ENCODE measurements around the gene MTCL1. TPM values are rescaled to one million over a fixed set of nuclear protein-coding genes. Genes with fewer than 3 reads are reported as not detected.

MTCL1 gene
- polyA plus RNA-seq, 3 donors: not detected

DNA sequence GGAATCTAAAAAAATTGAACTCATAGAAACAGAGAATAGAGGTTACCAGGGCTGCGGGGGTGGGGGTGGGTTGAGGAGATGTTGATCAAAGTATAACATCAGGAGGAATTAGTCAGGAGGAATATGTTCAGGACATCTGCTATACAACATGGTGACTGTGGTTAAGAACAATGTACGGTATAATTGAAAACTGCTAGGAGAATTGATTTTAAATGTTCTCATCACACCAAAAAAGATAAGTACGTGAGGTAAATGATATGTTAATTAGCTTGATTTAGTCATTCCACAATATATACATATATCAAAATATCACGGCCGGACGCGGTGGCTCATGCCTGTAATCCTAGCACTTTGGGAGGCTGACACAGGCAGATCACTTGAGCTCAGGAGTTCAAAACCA, 140.2 kb downstream of the MTCL1 start:
- no peaks in the 10 kb centered on the region for H3K36me3 Mint-ChIP-seq
- H3K27ac Mint-ChIP-seq: no peak overlapping the region
- no peak for DNase-seq
- 91% methylated on average over 1 of the region's 7 CpGs for WGBS (ENCODE audit: insufficient coverage)
- Histone ChIP-seq H3K9me3 (replicated peaks in 1 of 2; ENCODE audit: control insufficient read depth in 1 of 2, insufficient read depth in 1 of 2, low read length in 2 of 2) (no peaks in the 10 kb centered on the region), H3K27ac (ENCODE audit: low read depth in 1 of 2, low read length in 2 of 2) (no peak overlapping the region), H3K4me1 (ENCODE audit: control insufficient read depth in 1 of 2, insufficient read depth in 2 of 2, low read length in 2 of 2) (no peaks in the 10 kb centered on the region), H3K4me3 (replicated peaks in 1 of 3; ENCODE audit: low read depth in 2 of 3, low read length in 3 of 3) (no peak overlapping the region), H3K4me2 (replicated peaks; ENCODE audit: extremely low read depth, low read length, poor library complexity, severe bottlenecking) (no peak overlapping the region), H3K27me3 (ENCODE audit: control insufficient read depth in 2 of 2, insufficient read depth in 2 of 2, low read length in 2 of 2) (no peaks in the 10 kb centered on the region), H2AFZ (ENCODE audit: insufficient read depth, low read depth, low read length, poor library complexity, severe bottlenecking) (no peak overlapping the region), H3K9ac (ENCODE audit: insufficient read depth, low read length, poor library complexity, severe bottlenecking) (no peak overlapping the region), H3K79me2 (ENCODE audit: insufficient read depth, low read length) (no peaks in the 10 kb centered on the region), H3K36me3 (replicated peaks in 1 of 2; ENCODE audit: control insufficient read depth in 1 of 2, insufficient read depth in 2 of 2, low read length in 2 of 2) (no peaks in the 10 kb centered on the region), H4K20me1 (ENCODE audit: insufficient read depth, low read length) (no peaks in the 10 kb centered on the region)
- H3K4me1 Mint-ChIP-seq: no peaks in the 10 kb centered on the region
- peaks cover 0 to 2% (median 2%) of the 10 kb centered on the region in 3 donors for H3K27me3 Mint-ChIP-seq (ENCODE audit: low read depth in 3 of 3)
- intact Hi-C loops (cut with micrococcal nuclease): no loop called here
- peaks cover 2 to 8% (median 3%) of the 10 kb centered on the region in 7 donors for H3K9me3 Mint-ChIP-seq
- TF ChIP-seq, protein P1, sequence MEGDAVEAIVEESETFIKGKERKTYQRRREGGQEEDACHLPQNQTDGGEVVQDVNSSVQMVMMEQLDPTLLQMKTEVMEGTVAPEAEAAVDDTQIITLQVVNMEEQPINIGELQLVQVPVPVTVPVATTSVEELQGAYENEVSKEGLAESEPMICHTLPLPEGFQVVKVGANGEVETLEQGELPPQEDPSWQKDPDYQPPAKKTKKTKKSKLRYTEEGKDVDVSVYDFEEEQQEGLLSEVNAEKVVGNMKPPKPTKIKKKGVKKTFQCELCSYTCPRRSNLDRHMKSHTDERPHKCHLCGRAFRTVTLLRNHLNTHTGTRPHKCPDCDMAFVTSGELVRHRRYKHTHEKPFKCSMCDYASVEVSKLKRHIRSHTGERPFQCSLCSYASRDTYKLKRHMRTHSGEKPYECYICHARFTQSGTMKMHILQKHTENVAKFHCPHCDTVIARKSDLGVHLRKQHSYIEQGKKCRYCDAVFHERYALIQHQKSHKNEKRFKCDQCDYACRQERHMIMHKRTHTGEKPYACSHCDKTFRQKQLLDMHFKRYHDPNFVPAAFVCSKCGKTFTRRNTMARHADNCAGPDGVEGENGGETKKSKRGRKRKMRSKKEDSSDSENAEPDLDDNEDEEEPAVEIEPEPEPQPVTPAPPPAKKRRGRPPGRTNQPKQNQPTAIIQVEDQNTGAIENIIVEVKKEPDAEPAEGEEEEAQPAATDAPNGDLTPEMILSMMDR (IDR thresholded peaks at IDR 0.05): no peak
- H3K4me3 Mint-ChIP-seq: no peak overlapping the region

DNA sequence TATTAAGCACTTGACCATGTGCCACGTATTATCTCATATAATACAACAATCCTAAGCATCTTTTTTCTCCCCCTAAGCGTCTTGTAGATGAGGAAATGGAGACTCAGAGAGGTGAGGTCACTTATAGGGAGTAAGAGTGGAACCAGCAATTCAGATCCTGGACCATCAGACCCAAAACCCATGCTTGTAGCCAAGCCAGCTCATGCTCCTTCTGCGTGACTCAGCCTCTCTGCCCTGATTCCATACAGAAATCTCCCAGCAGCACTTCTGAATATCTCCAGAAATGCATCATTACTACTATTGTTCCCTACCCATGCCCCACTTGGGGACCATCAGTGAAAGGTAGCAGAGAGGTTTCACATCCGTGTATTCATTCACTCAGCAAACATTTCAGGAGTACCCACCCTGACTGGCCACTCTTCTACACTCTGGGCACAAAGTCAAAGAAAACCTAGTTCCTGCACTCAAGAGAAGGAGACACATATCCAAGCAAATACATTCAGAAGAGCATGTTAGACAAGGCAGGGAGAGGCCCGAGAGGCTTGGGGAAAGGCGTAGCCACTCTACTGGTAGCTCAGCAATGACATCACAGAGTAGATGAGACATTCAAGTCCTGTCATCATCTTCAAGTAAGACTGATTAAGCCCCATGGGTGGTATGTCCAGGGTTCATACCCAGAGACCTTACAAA, 141.9 kb downstream of the MTCL1 start:
- no peaks in the 10 kb centered on the region for H3K4me1 Mint-ChIP-seq
- H3K9me3 Mint-ChIP-seq: peaks cover 0 to 8% (median 4%) of the 10 kb centered on the region in 7 donors
- Histone ChIP-seq H3K4me3 (replicated peaks in 1 of 3; ENCODE audit: low read depth in 2 of 3, low read length in 3 of 3) (no peak overlapping the region), H3K36me3 (replicated peaks in 1 of 2; ENCODE audit: control insufficient read depth in 1 of 2, insufficient read depth in 2 of 2, low read length in 2 of 2) (no peaks in the 10 kb centered on the region), H2AFZ (ENCODE audit: insufficient read depth, low read depth, low read length, poor library complexity, severe bottlenecking) (no peak overlapping the region), H3K9me3 (replicated peaks in 1 of 2; ENCODE audit: control insufficient read depth in 1 of 2, insufficient read depth in 1 of 2, low read length in 2 of 2) (no peaks in the 10 kb centered on the region), H3K9ac (ENCODE audit: insufficient read depth, low read length, poor library complexity, severe bottlenecking) (no peak overlapping the region), H4K20me1 (ENCODE audit: insufficient read depth, low read length) (no peaks in the 10 kb centered on the region), H3K4me2 (replicated peaks; ENCODE audit: extremely low read depth, low read length, poor library complexity, severe bottlenecking) (no peak overlapping the region), H3K79me2 (ENCODE audit: insufficient read depth, low read length) (no peaks in the 10 kb centered on the region), H3K27ac (ENCODE audit: low read depth in 1 of 2, low read length in 2 of 2) (no peak overlapping the region), H3K4me1 (ENCODE audit: control insufficient read depth in 1 of 2, insufficient read depth in 2 of 2, low read length in 2 of 2) (no peaks in the 10 kb centered on the region), H3K27me3 (ENCODE audit: control insufficient read depth in 2 of 2, insufficient read depth in 2 of 2, low read length in 2 of 2) (no peaks in the 10 kb centered on the region)
- 100% methylated on average over 1 of the region's 6 CpGs for WGBS (ENCODE audit: insufficient coverage)
- no peaks in the 10 kb centered on the region for H3K36me3 Mint-ChIP-seq
- TF ChIP-seq, protein P1 (IDR thresholded peaks at IDR 0.05): no peak
- H3K27ac Mint-ChIP-seq: no peak overlapping the region
- no peak for DNase-seq
- no peak overlapping the region for H3K4me3 Mint-ChIP-seq
- intact Hi-C loops (cut with micrococcal nuclease): no loop called here
- H3K27me3 Mint-ChIP-seq (ENCODE audit: low read depth in 3 of 3): peaks cover 0 to 4% (median 2%) of the 10 kb centered on the region in 3 donors
